H1 (cell line): ENCODE results near the gene KRTAP1-5. TPM values are rescaled to one million over a fixed set of nuclear protein-coding genes. Genes with fewer than 3 reads are reported as not detected.

Source experiments
- GABPA ChIP-seq: IDR thresholded peaks from 2 replicates; pipeline ENCODE4 v1.6.1; 2011; ENCODE audit warnings: mild to moderate bottlenecking, low read length, moderate library complexity, borderline replicate concordance; ENCODE audit not compliant: insufficient read depth
- SP4 ChIP-seq: IDR thresholded peaks from 2 replicates; pipeline ENCODE4 v1.6.1; 2012; ENCODE audit warnings: low read length, inconsistent platforms
- SRF ChIP-seq: IDR thresholded peaks from 2 replicates; pipeline ENCODE4 v1.6.1; 2011; ENCODE audit warnings: mild to moderate bottlenecking, low read depth, low read length, moderate library complexity
- polyA plus RNA-seq, 7 experiments: library from polyadenylated mRNA; depleted of rRNA in 3 of 7; stranded (reverse) in 5 of 7; unstranded in 2 of 7; fragments of >200 nt in 5 of 7; fragments of 200-250 nt in 2 of 7; gene quantifications; 1 replicate in 5 of 7; 2 replicates in 1 of 7; 4 replicates in 1 of 7; pipeline versions ENCODE4 v1.2.1 to v1.2.3, GENCODE V29; 2011 to 2013; ENCODE audit warnings: missing spikeins in 2 of 7, mixed read lengths in 2 of 7
- total RNA-seq: library from RNA; stranded (reverse); fragmentation: NEBNext Ultra II Directional; extraction: Animal tissue kit (Norgen Biotek cat#: 25700); gene quantifications from 2 replicates; pipeline ENCODE4 v1.2.1, GENCODE V29; 2021
- TF ChIP-seq, protein P1 (sequence below): IDR thresholded peaks from 2 replicates; pipeline ENCODE4 v1.6.1; 2012; ENCODE audit warnings: low read length, inconsistent platforms

The KRTAP1-5 gene
- total and polyA plus RNA-seq, 2 of the 8 experiments (the other 6 are each of a cell fraction or from before 2014, with no cell fraction given) = not detected

GRCh38 chr17:41052566-41052965 is 25.6 kb upstream of the KRTAP1-5 start (continued):
- no peak for TF ChIP-seq GABPA
- TF ChIP-seq SP4 = no peak
- no peak for TF ChIP-seq SRF
- TF ChIP-seq, protein P1, sequence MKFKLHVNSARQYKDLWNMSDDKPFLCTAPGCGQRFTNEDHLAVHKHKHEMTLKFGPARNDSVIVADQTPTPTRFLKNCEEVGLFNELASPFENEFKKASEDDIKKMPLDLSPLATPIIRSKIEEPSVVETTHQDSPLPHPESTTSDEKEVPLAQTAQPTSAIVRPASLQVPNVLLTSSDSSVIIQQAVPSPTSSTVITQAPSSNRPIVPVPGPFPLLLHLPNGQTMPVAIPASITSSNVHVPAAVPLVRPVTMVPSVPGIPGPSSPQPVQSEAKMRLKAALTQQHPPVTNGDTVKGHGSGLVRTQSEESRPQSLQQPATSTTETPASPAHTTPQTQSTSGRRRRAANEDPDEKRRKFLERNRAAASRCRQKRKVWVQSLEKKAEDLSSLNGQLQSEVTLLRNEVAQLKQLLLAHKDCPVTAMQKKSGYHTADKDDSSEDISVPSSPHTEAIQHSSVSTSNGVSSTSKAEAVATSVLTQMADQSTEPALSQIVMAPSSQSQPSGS = no peak
- TF ChIP-seq, all 59 proteins: peak for 0
